Airway epithelial cell (primary cell): ENCODE results near the gene OLIG1. TPM values are rescaled to one million over a fixed set of nuclear protein-coding genes. Genes with fewer than 3 reads are reported as not detected.

Source experiments
- total RNA-seq: library from RNA; depleted of rRNA; stranded (reverse); fragments of >200 nt; gene quantifications from 2 replicates; pipeline ENCODE4 v1.2.3, GENCODE V29; 2015

OLIG1 gene, protein sequence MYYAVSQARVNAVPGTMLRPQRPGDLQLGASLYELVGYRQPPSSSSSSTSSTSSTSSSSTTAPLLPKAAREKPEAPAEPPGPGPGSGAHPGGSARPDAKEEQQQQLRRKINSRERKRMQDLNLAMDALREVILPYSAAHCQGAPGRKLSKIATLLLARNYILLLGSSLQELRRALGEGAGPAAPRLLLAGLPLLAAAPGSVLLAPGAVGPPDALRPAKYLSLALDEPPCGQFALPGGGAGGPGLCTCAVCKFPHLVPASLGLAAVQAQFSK
- total RNA-seq = not detected in 2 replicates

DNA sequence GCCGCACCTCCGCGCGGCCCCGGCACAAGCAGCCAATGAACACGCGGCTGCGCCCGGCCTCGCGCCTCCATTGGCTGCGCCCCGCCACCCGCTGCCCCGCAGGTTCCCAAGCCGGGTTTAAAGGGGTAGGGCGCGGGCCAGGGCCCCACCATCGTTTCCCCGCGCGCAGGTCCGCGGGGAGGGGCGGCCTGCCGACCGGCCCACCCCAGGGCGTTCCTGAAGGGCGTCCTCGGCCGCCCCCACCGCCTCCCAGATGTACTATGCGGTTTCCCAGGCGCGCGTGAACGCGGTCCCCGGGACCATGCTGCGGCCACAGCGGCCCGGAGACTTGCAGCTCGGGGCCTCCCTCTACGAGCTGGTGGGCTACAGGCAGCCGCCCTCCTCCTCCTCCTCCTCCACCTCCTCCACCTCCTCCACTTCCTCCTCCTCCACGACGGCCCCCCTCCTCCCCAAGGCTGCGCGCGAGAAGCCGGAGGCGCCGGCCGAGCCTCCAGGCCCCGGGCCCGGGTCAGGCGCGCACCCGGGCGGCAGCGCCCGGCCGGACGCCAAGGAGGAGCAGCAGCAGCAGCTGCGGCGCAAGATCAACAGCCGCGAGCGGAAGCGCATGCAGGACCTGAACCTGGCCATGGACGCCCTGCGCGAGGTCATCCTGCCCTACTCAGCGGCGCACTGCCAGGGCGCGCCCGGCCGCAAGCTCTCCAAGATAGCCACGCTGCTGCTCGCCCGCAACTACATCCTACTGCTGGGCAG, at the start of gene OLIG1:
Gene OLIG1, plus strand, starts transcription at position 148 of the 750 bp plus-strand sequence. Its CDS starts 106 bp downstream, at position 254.

DNA sequence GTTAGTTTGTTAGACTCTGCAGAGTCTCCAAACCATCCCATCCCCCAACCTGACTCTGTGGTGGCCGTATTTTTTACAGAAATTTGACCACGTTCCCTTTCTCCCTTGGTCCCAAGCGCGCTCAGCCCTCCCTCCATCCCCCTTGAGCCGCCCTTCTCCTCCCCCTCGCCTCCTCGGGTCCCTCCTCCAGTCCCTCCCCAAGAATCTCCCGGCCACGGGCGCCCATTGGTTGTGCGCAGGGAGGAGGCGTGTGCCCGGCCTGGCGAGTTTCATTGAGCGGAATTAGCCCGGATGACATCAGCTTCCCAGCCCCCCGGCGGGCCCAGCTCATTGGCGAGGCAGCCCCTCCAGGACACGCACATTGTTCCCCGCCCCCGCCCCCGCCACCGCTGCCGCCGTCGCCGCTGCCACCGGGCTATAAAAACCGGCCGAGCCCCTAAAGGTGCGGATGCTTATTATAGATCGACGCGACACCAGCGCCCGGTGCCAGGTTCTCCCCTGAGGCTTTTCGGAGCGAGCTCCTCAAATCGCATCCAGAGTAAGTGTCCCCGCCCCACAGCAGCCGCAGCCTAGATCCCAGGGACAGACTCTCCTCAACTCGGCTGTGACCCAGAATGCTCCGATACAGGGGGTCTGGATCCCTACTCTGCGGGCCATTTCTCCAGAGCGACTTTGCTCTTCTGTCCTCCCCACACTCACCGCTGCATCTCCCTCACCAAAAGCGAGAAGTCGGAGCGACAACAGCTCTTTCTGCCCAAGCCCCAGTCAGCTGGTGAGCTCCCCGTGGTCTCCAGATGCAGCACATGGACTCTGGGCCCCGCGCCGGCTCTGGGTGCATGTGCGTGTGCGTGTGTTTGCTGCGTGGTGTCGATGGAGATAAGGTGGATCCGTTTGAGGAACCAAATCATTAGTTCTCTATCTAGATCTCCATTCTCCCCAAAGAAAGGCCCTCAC, 44.2 kb upstream of the OLIG1 start, which contains the start of gene OLIG2:
Gene OLIG2, plus strand, starts transcription at position 447 of the 954 bp plus-strand sequence. CDS start 928 bp downstream, outside the sequence.

Other genes starting within 250 kb of the OLIG1 start
- gene OLIG2, start 44.2 kb upstream of the OLIG1 start, total RNA-seq = not detected in 2 replicates
- 2.6 and 7.3 TPM in 2 replicates for gene IFNAR2, start 159.8 kb downstream of the OLIG1 start, total RNA-seq
- 18.1 and 18.4 TPM in 2 replicates for gene IL10RB, start 196.2 kb downstream of the OLIG1 start, total RNA-seq